Measurements from ENCODE around the gene OR51F1. TPM values are rescaled to one million over a fixed set of nuclear protein-coding genes. Genes with fewer than 3 reads are reported as not detected.
"Not testable (repeated sequence)": the region's sequence is repeated elsewhere in the genome, so short reads cannot be mapped to it uniquely, and the experiment has no call there.

OR51F1 gene
- total and polyA plus RNA-seq, 11 donors = not detected

GRCh38 chr11:4740735-4741134 lies 29.0 kb downstream of the OR51F1 start:
- H3K27me3 ChIP-seq = no peaks in the 10 kb centered on the region
- DNase-seq (no peak), ATAC-seq (no peak)
- no peak overlapping the region for H3K27ac ChIP-seq
- no peaks in the 10 kb centered on the region for H3K9me3 ChIP-seq
- no peaks in the 10 kb centered on the region for H3K4me1 ChIP-seq
- no peaks in the 10 kb centered on the region for H3K36me3 ChIP-seq
- WGBS, 4 donors = 82 to 91% (median 90%) methylated on average over 2 of the region's 2 CpGs
- TF ChIP-seq CTCF (IDR thresholded peaks at IDR 0.05) (no peak), POLR2A (IDR thresholded peaks at IDR 0.05) (no peak)
- intact Hi-C loops (cut with DNase I) = no loop called here
- H3K4me3 ChIP-seq = no peak overlapping the region

GRCh38 chr11:4727171-4727570 lies 42.6 kb downstream of the OR51F1 start:
- Histone ChIP-seq H3K9me3 (no peaks in the 10 kb centered on the region), H3K36me3 (no peaks in the 10 kb centered on the region), H3K27ac (no peak overlapping the region), H3K4me1 (no peaks in the 10 kb centered on the region), H3K4me3 (no peak overlapping the region), H3K27me3 (no peaks in the 10 kb centered on the region)
- DNase-seq (no peak), ATAC-seq (no peak)
- WGBS, 4 donors = 82 to 90% (median 88%) methylated on average over 2 of the region's 2 CpGs
- intact Hi-C loops (cut with DNase I) = no loop called here
- TF ChIP-seq POLR2A (IDR thresholded peaks at IDR 0.05) (no peak), CTCF (IDR thresholded peaks at IDR 0.05) (no peak)

GRCh38 chr11:4722616-4723534 lies 46.9 kb downstream of the OR51F1 start:
- intact Hi-C loops (cut with DNase I) = not testable (repeated sequence)

More at GRCh38 chr11:4722616-4723534, 46.9 kb downstream of the OR51F1 start:
- not testable (repeated sequence) for ATAC-seq, H3K27ac ChIP-seq, DNase-seq, H3K27me3 ChIP-seq, H3K9me3 ChIP-seq, H3K4me1 ChIP-seq, H3K4me3 ChIP-seq, H3K36me3 ChIP-seq
- 88 to 92% (median 90%) methylated on average over 25 to 33 of the region's 33 CpGs for WGBS, 4 donors

Other genes with a start within 250 kb of the OR51F1 start
- gene OR52M1, start 224.7 kb downstream of the OR51F1 start, total RNA-seq = not detected
- gene OR52M1, start 224.7 kb downstream of the OR51F1 start, polyA plus RNA-seq = not detected
- gene OR52I2, start 188.2 kb downstream of the OR51F1 start, total RNA-seq = not detected
- gene OR52I2, start 188.2 kb downstream of the OR51F1 start, polyA plus RNA-seq = not detected
- not detected for gene OR52I1, start 175.9 kb downstream of the OR51F1 start, total RNA-seq
- not detected for gene OR52I1, start 175.9 kb downstream of the OR51F1 start, polyA plus RNA-seq
- gene TRIM68, start 161.7 kb downstream of the OR51F1 start, total RNA-seq = 10 to 100 TPM in 5 of 9 donors, 1 to 10 TPM in 4; 7.5 to 14.1 (median 10.2) TPM
- 1 to 10 TPM; 3.8 to 8.3 TPM for gene TRIM68, start 161.7 kb downstream of the OR51F1 start, polyA plus RNA-seq
- gene OR51D1, start 132.5 kb downstream of the OR51F1 start, total RNA-seq = not detected
- gene OR51D1, start 132.5 kb downstream of the OR51F1 start, polyA plus RNA-seq = not detected
- 1 to 10 TPM in 8 of 9 donors, under 1 TPM in 1; 0.69 to 4.3 (median 2.2) TPM for gene OR51E1, start 126.0 kb downstream of the OR51F1 start, total RNA-seq
- gene OR51E1, start 126.0 kb downstream of the OR51F1 start, polyA plus RNA-seq = 1 to 10 TPM; 1.8 to 2.1 TPM
- gene OR51E2, start 72.1 kb downstream of the OR51F1 start, total RNA-seq = under 1 TPM in 5 of 9 donors, not detected in 4; 0.10 to 0.50 (median 0.30) TPM
- under 1 TPM; 0.08 to 0.11 TPM for gene OR51E2, start 72.1 kb downstream of the OR51F1 start, polyA plus RNA-seq
- gene MMP26, start 65.2 kb downstream of the OR51F1 start, total RNA-seq = not detected
- not detected for gene MMP26, start 65.2 kb downstream of the OR51F1 start, polyA plus RNA-seq
- not detected for gene OR52R1, start 34.4 kb upstream of the OR51F1 start, total RNA-seq
- gene OR52R1, start 34.4 kb upstream of the OR51F1 start, polyA plus RNA-seq = not detected
- gene OR51F2, start 51.4 kb upstream of the OR51F1 start, total RNA-seq = not detected
- not detected for gene OR51F2, start 51.4 kb upstream of the OR51F1 start, polyA plus RNA-seq
- gene OR51S1, start 79.3 kb upstream of the OR51F1 start, total RNA-seq = not detected
- gene OR51S1, start 79.3 kb upstream of the OR51F1 start, polyA plus RNA-seq = not detected
- not detected for gene OR51T1, start 112.0 kb upstream of the OR51F1 start, total RNA-seq
- not detected for gene OR51T1, start 112.0 kb upstream of the OR51F1 start, polyA plus RNA-seq
- not detected for gene OR51A7, start 133.8 kb upstream of the OR51F1 start, total RNA-seq
- gene OR51A7, start 133.8 kb upstream of the OR51F1 start, polyA plus RNA-seq = not detected
- gene OR51G2, start 149.4 kb upstream of the OR51F1 start, total RNA-seq = not detected
- gene OR51G2, start 149.4 kb upstream of the OR51F1 start, polyA plus RNA-seq = not detected
- gene OR51G1, start 154.4 kb upstream of the OR51F1 start, total RNA-seq = not detected
- not detected for gene OR51G1, start 154.4 kb upstream of the OR51F1 start, polyA plus RNA-seq
- not detected for gene OR51A4, start 177.7 kb upstream of the OR51F1 start, total RNA-seq
- not detected for gene OR51A4, start 177.7 kb upstream of the OR51F1 start, polyA plus RNA-seq
- not detected for gene OR51A2, start 185.8 kb upstream of the OR51F1 start, total RNA-seq
- not detected for gene OR51A2, start 185.8 kb upstream of the OR51F1 start, polyA plus RNA-seq
- not detected for gene OR51L1, start 224.9 kb upstream of the OR51F1 start, total RNA-seq
- not detected for gene OR51L1, start 224.9 kb upstream of the OR51F1 start, polyA plus RNA-seq